Right kidney (tissue), 9 donors: ENCODE results near the gene LRRTM2.
"Not testable (repeated sequence)": the region's sequence is repeated elsewhere in the genome, so short reads cannot be mapped to it uniquely, and the experiment has no call there.

Source experiments
- DNase-seq: peaks from one replicate; pipeline ENCODE4 v3.0.0-alpha.2; 2016
- long read RNA-seq, 8 donors: transcript quantifications; one replicate each; lab custom pipeline, GENCODE V29; 2026

The LRRTM2 gene
- long read RNA-seq, donor 1, full-length matches to known transcripts = 1 of 1 reads
- long read RNA-seq, donor 1, partial matches to known transcripts = 0 of 1 reads
- long read RNA-seq, donor 1, other reads (novel, unspliced or antisense) = 0 of 1 reads
- long read RNA-seq, donor 2 = 0 reads
- long read RNA-seq, donor 3 = 0 reads
- long read RNA-seq, donor 4 = 0 reads
- long read RNA-seq, donor 5 = 0 reads
- long read RNA-seq, donor 6, full-length matches to known transcripts = 1 of 111 reads
- long read RNA-seq, donor 6, partial matches to known transcripts = 93 of 111 reads
- long read RNA-seq, donor 6, other reads (novel, unspliced or antisense) = 17 of 111 reads
- long read RNA-seq, donor 7, full-length matches to known transcripts = 1 of 1 reads
- long read RNA-seq, donor 7, partial matches to known transcripts = 0 of 1 reads
- long read RNA-seq, donor 7, other reads (novel, unspliced or antisense) = 0 of 1 reads
- long read RNA-seq, donor 8, full-length matches to known transcripts = 3 of 3 reads
- long read RNA-seq, donor 8, partial matches to known transcripts = 0 of 3 reads
- long read RNA-seq, donor 8, other reads (novel, unspliced or antisense) = 0 of 3 reads

- peak; percentile 28 for DNase-seq
Observed at GRCh38 chr5:138874771-138875551, at the start of gene LRRTM2. LRRTM2 (minus strand) TSS chr5:138875335; CDS start chr5:138874911, 424 bp downstream.

GRCh38 chr5:138922494-138922893, 47.4 kb upstream of the LRRTM2 start:
- no peak for DNase-seq

- not testable (repeated sequence) for DNase-seq
Observed at GRCh38 chr5:138921362-138921761, 46.2 kb upstream of the LRRTM2 start.

GRCh38 chr5:138920181-138920580, 45.0 kb upstream of the LRRTM2 start:
- no peak for DNase-seq

- DNase-seq = no peak
Observed at GRCh38 chr5:138918686-138919085, 43.6 kb upstream of the LRRTM2 start.

DNA sequence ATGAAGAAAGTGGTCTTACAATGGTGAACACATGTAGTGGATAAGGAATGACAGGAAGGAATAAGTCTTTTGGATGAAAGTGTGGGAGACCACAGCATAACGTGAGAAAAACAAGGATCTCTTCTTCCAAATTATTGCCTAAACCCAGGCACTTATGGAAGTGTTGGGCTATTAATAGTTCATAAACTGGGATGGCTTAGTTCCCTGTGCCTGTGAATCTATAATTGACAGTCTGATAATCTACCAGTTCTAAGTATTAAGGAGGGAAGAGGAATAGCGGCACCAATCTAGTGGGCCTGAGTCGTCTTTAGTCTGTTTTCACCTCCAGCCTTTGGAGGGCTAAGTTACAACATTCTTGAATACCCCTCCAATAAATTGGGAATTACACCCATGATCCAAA, 39.2 kb upstream of the LRRTM2 start:
- no peak for DNase-seq

DNA sequence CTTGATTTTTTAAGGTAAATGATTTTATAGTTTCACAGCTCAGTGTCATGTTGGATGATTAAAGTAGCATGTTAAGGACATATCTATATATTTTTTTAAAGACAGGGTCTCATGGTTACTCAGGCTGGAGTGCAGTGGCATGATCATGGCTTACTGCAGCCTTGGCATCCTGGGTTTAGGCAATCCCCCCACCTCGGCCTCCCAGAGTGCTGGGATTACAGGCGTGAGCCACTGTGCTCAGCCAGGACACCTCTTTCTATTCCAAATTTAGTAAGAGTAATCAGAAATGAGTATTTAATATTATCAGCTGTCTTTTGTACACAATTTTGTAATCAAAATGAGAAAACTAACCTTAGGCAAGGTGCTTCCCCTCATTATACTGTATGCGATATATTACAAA, 38.6 kb upstream of the LRRTM2 start:
- no peak for DNase-seq

DNA sequence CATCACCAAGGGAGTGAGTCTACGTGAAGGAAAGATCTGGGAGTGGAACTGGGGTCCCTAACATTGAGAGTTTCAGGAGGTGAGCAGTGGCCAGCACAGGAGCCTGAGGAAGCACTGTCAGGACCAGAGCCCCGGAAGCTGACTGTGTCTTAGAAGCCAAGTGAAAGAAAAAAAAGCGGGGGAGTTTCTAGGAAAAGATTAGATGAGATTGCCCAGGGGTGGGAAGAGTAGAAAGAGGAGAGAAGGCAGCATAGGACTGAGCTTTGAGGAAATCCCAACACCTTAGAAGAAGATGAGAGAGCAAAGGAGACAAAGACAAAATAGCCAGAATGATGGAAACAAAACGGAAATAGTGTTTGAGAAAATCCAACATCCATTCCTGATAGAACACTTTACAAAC, 37.0 kb upstream of the LRRTM2 start:
- no peak for DNase-seq

DNA sequence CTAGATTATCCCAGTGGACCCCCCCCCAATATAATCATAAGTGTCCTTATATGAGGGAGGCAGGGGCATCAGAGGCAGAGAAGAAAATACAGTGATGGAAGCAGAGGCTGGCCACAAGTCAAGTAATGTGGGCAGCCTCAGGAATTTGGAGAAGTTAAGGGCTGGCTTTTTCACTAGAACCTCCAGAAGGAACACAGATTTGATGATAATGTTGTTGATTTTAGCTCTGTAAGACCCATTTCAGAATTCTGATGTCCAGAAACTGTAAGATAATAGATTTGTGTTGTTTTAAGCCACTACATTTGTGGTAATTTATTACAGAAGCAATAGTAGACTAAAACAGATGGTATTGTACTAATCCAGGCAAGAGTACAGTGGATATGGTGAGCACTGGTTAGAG, 36.3 kb upstream of the LRRTM2 start:
- no peak for DNase-seq

GRCh38 chr5:138910546-138911185, 35.5 kb upstream of the LRRTM2 start:
- DNase-seq = no peak

DNA sequence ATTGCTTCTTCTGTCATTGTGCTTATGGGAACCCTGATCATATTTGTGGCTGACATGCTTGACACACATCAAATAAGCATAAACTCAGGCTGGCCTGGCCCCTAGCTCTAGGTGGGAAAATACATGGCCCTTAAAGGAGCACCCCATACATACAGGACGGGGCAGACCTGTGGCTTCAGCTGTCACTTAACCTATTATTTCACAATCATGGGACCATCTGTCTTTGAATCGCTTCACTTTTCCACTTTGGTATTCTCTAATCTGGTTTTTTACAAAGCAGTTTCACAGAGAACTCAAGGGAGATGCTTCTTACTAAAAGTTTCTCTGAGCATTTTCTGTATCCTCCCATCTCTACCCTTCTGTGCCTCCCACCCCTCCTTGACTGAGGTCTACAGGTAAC, 34.6 kb upstream of the LRRTM2 start:
- no peak for DNase-seq

GRCh38 chr5:138905541-138905940, 30.4 kb upstream of the LRRTM2 start:
- DNase-seq = no peak

GRCh38 chr5:138903130-138903775, 28.1 kb upstream of the LRRTM2 start:
- no peak for DNase-seq

DNA sequence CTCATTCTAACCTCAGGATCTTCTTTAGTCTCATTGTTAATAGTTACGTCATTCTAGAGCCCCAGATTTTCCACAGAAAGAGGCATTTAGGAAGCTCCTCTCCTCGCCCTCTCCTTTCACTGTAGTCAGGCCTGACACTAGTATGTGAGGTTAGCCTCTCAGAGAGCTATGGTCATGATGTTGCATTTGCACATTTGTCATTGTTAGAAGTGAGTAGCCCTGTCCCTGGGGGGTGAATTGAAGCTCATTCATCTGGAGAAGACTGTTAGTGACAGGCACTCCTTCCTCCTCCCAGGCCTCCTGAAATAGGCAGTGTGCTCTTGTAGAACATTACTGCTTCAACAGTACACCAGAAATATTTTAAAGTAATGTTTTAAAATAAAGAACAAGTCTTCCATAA, 26.6 kb upstream of the LRRTM2 start:
- no peak for DNase-seq

- DNase-seq = no peak
Observed at GRCh38 chr5:138900281-138900965, 25.3 kb upstream of the LRRTM2 start.

DNA sequence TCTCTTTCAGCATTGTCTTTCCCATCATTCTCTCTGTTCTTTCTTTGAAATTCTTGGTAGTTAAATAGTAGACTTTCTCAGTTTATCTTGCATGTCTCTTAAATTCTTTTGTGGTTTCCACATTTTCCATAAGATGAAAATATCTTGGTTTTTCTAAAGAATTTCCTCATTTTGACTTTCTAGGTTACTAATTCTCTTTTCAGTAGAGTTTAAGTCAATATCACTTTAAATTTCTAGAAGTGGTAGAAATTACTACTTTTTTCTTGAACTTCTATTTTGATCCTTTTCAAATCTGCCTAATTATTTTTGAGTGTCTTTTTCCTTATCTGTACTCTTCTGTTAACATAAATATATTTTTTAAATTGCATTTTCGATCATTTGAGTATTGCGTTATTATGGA, 23.6 kb upstream of the LRRTM2 start:
- DNase-seq = no peak

DNA sequence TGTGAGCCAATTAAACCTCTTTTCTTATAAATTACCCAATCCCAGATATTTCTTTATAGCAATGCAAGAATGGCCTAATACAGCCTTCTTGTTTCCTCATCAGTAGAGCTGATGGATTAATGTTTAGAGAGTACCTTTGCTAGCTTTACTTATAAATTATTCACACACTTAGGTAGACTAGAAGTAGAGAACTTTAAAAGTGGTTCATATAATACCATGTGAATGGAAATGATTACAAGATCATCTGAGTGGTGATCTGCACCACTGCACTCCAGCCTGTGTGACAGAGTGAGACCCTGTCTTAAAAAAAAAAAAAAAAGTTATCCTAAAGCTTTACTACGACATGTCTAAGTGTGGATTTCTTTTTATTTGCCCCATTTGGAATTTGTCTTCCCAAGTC, 23.2 kb upstream of the LRRTM2 start:
- DNase-seq = no peak

GRCh38 chr5:138895918-138896317, 20.8 kb upstream of the LRRTM2 start:
- no peak for DNase-seq

GRCh38 chr5:138890644-138891043, 15.5 kb upstream of the LRRTM2 start:
- DNase-seq = no peak

DNA sequence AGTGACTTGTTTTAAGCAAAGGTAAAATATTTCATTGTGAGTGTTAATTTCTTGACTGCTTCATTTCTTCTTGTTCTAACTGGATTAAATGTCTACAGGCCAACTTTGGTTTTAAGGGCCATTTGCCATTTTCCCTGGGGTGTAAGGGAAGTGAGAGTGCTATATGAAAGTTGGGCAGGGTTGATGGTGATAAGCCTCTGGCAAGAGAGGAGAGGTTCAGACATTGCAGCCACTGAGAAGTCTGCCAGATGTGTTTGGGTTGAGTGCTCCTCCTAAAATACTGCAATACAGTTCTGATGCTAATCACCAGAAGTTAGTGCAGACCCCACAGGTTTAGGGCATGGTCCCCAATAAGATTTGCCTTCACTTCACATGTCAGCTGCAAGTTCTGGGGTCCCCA, 14.9 kb upstream of the LRRTM2 start:
- no peak for DNase-seq

- DNase-seq = no peak
Observed at GRCh38 chr5:138884554-138884953, 9.4 kb upstream of the LRRTM2 start.

- no peak for DNase-seq
Observed at GRCh38 chr5:138884094-138884493, 9.0 kb upstream of the LRRTM2 start.
